Calu3 (cell line): Measurements from ENCODE around the gene CD9. TPM values are rescaled to one million over a fixed set of nuclear protein-coding genes. Genes with fewer than 3 reads are reported as not detected.
"Not testable (repeated sequence)": the region's sequence is repeated elsewhere in the genome, so short reads cannot be mapped to it uniquely, and the experiment has no call there.

Experiments used
- BruUV-seq: library from RNA; stranded (reverse); fragments of 400-500 nt; replicated peaks from 2 replicates; lab custom pipeline; 2021; lab: Mats Ljungman, UMichigan
- CTCF ChIA-PET: fragments of 300-600 bp; sonication (Branson Sonifier 250); formaldehyde crosslinking; loops from one replicate; lab custom pipeline; 2022; ENCODE audit warnings: antibody characterized with exemption; lab: Charles Lee
- DNase-seq: peaks from one replicate; pipeline ENCODE4 v3.0.0; 2022
- H3K27ac Mint-ChIP-seq: one replicate; pipeline ENCODE4 v1.8.0; 2022; ENCODE audit warnings: mixed read lengths; ENCODE audit not compliant: unreplicated experiment
- H3K27me3 Mint-ChIP-seq: one replicate; pipeline ENCODE4 v1.8.0; 2022; ENCODE audit warnings: mixed read lengths; ENCODE audit not compliant: unreplicated experiment
- H3K36me3 Mint-ChIP-seq: one replicate; pipeline ENCODE4 v1.8.0; 2022; ENCODE audit warnings: mild to moderate bottlenecking, moderate library complexity, mixed read lengths; ENCODE audit not compliant: insufficient read depth, unreplicated experiment
- H3K4me1 Mint-ChIP-seq: one replicate; pipeline ENCODE4 v1.8.0; 2022; ENCODE audit warnings: mild to moderate bottlenecking, low read depth, mixed read lengths; ENCODE audit not compliant: unreplicated experiment
- H3K4me3 Mint-ChIP-seq: one replicate; pipeline ENCODE4 v1.8.0; 2022; ENCODE audit warnings: mild to moderate bottlenecking, low read depth, moderate library complexity, mixed read lengths; ENCODE audit not compliant: unreplicated experiment
- H3K9me3 Mint-ChIP-seq: one replicate; pipeline ENCODE4 v1.8.0; 2022; ENCODE audit warnings: low read depth, mixed read lengths; ENCODE audit not compliant: unreplicated experiment
- CTCF ChIP-seq: fragments of 200-600 bp; IDR thresholded peaks from one replicate; pipeline ENCODE4 v1.8.0; 2022; ENCODE audit warnings: antibody characterized with exemption; ENCODE audit not compliant: unreplicated experiment
- intact Hi-C: fragments of 100-400 bp; cut with micrococcal nuclease; formaldehyde crosslinking; loops from one replicate; pipeline ENCODE4 v1.10.0; 2022; ENCODE audit not compliant: unreplicated experiment
- total RNA-seq: library from RNA; stranded (reverse); gene quantifications from 2 replicates; pipeline ENCODE4 v1.2.3, GENCODE V29; 2022

CD9 gene
- total RNA-seq, 1 experiment from 2014 or later, result 128 TPM

GRCh38 chr12:6183689-6184428 lies 16.3 kb upstream of the CD9 start:
- no peaks in the 10 kb centered on the region for H3K9me3 Mint-ChIP-seq
- DNase-seq, result no peak
- TF ChIP-seq CTCF, result no peak
- intact Hi-C loops, result no loop called here
- CTCF ChIA-PET, result no interaction called here
- no peak overlapping the region for H3K27ac Mint-ChIP-seq
- peaks cover 3% of the 10 kb centered on the region for H3K27me3 Mint-ChIP-seq
- no peaks in the 10 kb centered on the region for H3K4me1 Mint-ChIP-seq
- no TSS peak for BruUV-seq
- no peaks in the 10 kb centered on the region for H3K36me3 Mint-ChIP-seq
- no peak overlapping the region for H3K4me3 Mint-ChIP-seq

- Mint-ChIP-seq H3K4me1 (no peaks in the 10 kb centered on the region), H3K27me3 (peaks cover 17% of the 10 kb centered on the region), H3K9me3 (no peaks in the 10 kb centered on the region), H3K27ac (no peak overlapping the region), H3K4me3 (no peak overlapping the region), H3K36me3 (no peaks in the 10 kb centered on the region)
- CTCF ChIA-PET, result no interaction called here
- intact Hi-C loops, result no loop called here
- DNase-seq, result no peak
- TF ChIP-seq CTCF, result no peak
- BruUV-seq, result no TSS peak
Observed at GRCh38 chr12:6185961-6186827, 14.0 kb upstream of the CD9 start.

GRCh38 chr12:6187948-6188793 lies 12.0 kb upstream of the CD9 start:
- intact Hi-C loops, result no loop called here
- Mint-ChIP-seq H3K4me1 (no peaks in the 10 kb centered on the region), H3K9me3 (no peaks in the 10 kb centered on the region), H3K27ac (no peak overlapping the region), H3K27me3 (peaks cover 29% of the 10 kb centered on the region), H3K36me3 (no peaks in the 10 kb centered on the region), H3K4me3 (no peak overlapping the region)
- no peak for TF ChIP-seq CTCF
- CTCF ChIA-PET, result interaction anchor here (0.6 kb wide), 1 partner anchor 114 kb away, joined by 3 read pairs; no protein-coding TSS in a partner anchor
- no peak for DNase-seq
- BruUV-seq, result no TSS peak

- Mint-ChIP-seq H3K27ac (no peak overlapping the region), H3K4me1 (no peaks in the 10 kb centered on the region), H3K4me3 (no peak overlapping the region), H3K27me3 (peaks cover 35% of the 10 kb centered on the region), H3K9me3 (no peaks in the 10 kb centered on the region), H3K36me3 (no peaks in the 10 kb centered on the region)
- BruUV-seq, result no TSS peak
- intact Hi-C loops, result no loop called here
- DNase-seq, result no peak
- CTCF ChIA-PET, result interaction anchor here (0.6 kb wide), 1 partner anchor 114 kb away, joined by 3 read pairs; no protein-coding TSS in a partner anchor
- no peak for TF ChIP-seq CTCF
Observed at GRCh38 chr12:6189028-6189427, 11.2 kb upstream of the CD9 start.

GRCh38 chr12:6189952-6190598 lies 10.1 kb upstream of the CD9 start:
- H3K4me1 Mint-ChIP-seq, H3K36me3 Mint-ChIP-seq, H3K4me3 Mint-ChIP-seq, BruUV-seq, intact Hi-C loops, DNase-seq, H3K27ac Mint-ChIP-seq, H3K9me3 Mint-ChIP-seq, CTCF ChIA-PET: not testable (repeated sequence)
- H3K27me3 Mint-ChIP-seq, result peaks cover 35% of the 10 kb centered on the region
